Measurements from ENCODE around the gene PCDH10.

- TF ChIP-seq CTCF (IDR thresholded peaks at IDR 0.05) (no peak), POLR2A (IDR thresholded peaks at IDR 0.05) (no peak)
These were observed 39.5 kb downstream of the PCDH10 start for GRCh38 chr4:133188433-133189146.

Measured in body of pancreas (tissue), 4 donors.